Natural killer cell (primary cell): ENCODE results near the gene SLC25A42. TPM values are rescaled to one million over a fixed set of nuclear protein-coding genes. Genes with fewer than 3 reads are reported as not detected.

Source experiments
- ATAC-seq, 3 donors: fragments of 150-1000 bp in 2 of 3; fragments of 200-7000 bp in 1 of 3; cut with Tn5 transposase; 1 replicate in 1 of 3; 2 replicates in 2 of 3; pipeline ENCODE4 v1.10.0; 2021; ENCODE audit warnings: mild to moderate bottlenecking in 2 of 3, moderate library complexity in 2 of 3
- DNase-seq, 2 donors: peaks; one replicate each; pipeline versions ENCODE4 v3.0.0 to v3.0.0-alpha.2; 2013 to 2021; ENCODE audit warnings: mixed read lengths in 1 of 2
- H3K27ac ChIP-seq: one replicate; pipeline ENCODE4 v1.5.1; 2013; ENCODE audit warnings: mild to moderate bottlenecking, low read length
- H3K27me3 ChIP-seq: one replicate; pipeline ENCODE4 v1.6.1; 2013; ENCODE audit warnings: low read length; ENCODE audit not compliant: control insufficient read depth, insufficient read depth
- H3K36me3 ChIP-seq: one replicate; pipeline ENCODE4 v1.6.1; 2013; ENCODE audit warnings: low read length; ENCODE audit not compliant: control insufficient read depth, insufficient read depth
- H3K4me1 ChIP-seq: one replicate; pipeline ENCODE4 v1.6.1; 2013; ENCODE audit warnings: low read length; ENCODE audit not compliant: control insufficient read depth, insufficient read depth
- H3K4me3 ChIP-seq: one replicate; pipeline ENCODE4 v1.5.1; 2013; ENCODE audit warnings: low read length
- H3K9me3 ChIP-seq: one replicate; pipeline ENCODE4 v1.6.1; 2013; ENCODE audit warnings: low read length; ENCODE audit not compliant: control insufficient read depth, insufficient read depth
- H3K27ac Mint-ChIP-seq, 2 donors: one replicate each; pipeline ENCODE4 v1.8.0; 2022; ENCODE audit warnings: mild to moderate bottlenecking in 2 of 2, mixed read lengths in 2 of 2, moderate library complexity in 1 of 2
- H3K27me3 Mint-ChIP-seq, 2 donors: one replicate each; pipeline ENCODE4 v1.8.0; 2022; ENCODE audit warnings: low read depth in 2 of 2, mixed read lengths in 2 of 2
- H3K36me3 Mint-ChIP-seq: one replicate; pipeline ENCODE4 v1.8.0; 2022; ENCODE audit warnings: mixed read lengths
- H3K4me1 Mint-ChIP-seq, 2 donors: one replicate each; pipeline ENCODE4 v1.8.0; 2022; ENCODE audit warnings: mixed read lengths in 2 of 2
- H3K4me3 Mint-ChIP-seq: one replicate; pipeline ENCODE4 v1.8.0; 2022; ENCODE audit warnings: mild to moderate bottlenecking, moderate library complexity, mixed read lengths
- H3K9me3 Mint-ChIP-seq, 2 donors: one replicate each; pipeline ENCODE4 v1.8.0; 2022; ENCODE audit warnings: mixed read lengths in 2 of 2
- WGBS: methylation state at CpG from one replicate; pipeline ENCODE4 v1.1.7; 2013; ENCODE audit warnings: missing lambda C conversion rate; ENCODE audit not compliant: insufficient coverage; 5-methylcytosine and 5-hydroxymethylcytosine counted together
- intact Hi-C: fragments of 100-400 bp; cut with micrococcal nuclease; formaldehyde crosslinking; loops from one replicate; pipeline ENCODE4 v1.14.2; 2022
- total RNA-seq, 4 donors: library from RNA; stranded (reverse); fragments of 120-200 nt in 1 of 4; gene quantifications; one replicate each; pipeline versions ENCODE4 v1.2.3 to v1.2.4, GENCODE V29; 2013 to 2022
- TF ChIP-seq, protein P1 (sequence below): fragments of 200-600 bp; IDR thresholded peaks from one replicate; pipeline ENCODE4 v1.8.0; 2022; ENCODE audit warnings: antibody characterized with exemption

The SLC25A42 gene
- total RNA-seq, 3 donors from 2014 or later (not counting 1 experiment from before 2014, with no cell fraction given) = 34.6 to 50.3 (median 41.8) TPM

DNA sequence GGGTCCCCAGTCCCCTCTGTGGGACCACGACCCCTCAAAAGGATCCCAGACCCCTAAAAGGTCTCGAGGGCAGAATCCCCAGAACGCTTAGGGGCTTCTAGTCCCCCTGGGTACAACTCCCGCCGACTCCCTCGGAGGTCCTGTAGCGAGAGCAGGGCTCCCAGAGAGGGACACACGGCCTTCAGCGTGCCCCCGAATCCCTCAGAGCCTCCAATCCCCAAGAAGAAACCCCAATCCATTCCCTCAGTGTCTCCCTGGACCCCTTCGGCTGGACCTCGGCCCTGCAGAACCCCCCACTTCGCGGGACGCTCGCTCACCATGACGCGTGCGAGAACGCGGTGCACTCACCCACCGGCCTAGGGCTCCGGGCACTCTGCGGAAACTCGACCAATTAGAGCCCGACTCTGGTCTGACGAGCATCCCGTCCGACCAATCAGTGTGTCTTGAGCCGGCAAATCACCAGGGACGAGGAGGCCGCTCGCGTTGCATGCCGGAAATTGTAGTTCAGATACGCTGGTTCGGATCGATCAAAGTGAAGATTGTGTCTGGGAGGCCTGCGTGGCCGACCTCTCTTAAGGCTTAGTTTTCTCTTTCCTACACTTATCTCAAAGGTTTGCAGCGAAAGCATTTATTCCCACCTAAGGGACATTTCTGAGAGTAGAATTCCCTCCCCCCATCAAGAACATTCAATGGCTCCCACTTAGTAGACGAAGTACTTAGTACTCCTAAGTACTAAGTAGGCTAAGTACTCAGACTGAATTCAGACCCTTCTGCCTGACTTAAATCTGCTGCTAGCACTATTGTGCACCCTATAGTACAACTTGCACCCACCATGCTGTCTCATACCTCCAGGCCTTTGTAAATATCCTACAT lies 74.6 kb downstream of the SLC25A42 start, which contains the start of gene TMEM161A:
Gene TMEM161A (minus strand): TSS at position 370 of the 873 bp plus-strand sequence. CDS start 50 bp downstream, at position 320.
- H3K27ac Mint-ChIP-seq = peak within 1 kb of the TSS; percentile 82 to 99
- H3K9me3 Mint-ChIP-seq = no peaks in the 10 kb centered on the region
- TF ChIP-seq, protein P1, sequence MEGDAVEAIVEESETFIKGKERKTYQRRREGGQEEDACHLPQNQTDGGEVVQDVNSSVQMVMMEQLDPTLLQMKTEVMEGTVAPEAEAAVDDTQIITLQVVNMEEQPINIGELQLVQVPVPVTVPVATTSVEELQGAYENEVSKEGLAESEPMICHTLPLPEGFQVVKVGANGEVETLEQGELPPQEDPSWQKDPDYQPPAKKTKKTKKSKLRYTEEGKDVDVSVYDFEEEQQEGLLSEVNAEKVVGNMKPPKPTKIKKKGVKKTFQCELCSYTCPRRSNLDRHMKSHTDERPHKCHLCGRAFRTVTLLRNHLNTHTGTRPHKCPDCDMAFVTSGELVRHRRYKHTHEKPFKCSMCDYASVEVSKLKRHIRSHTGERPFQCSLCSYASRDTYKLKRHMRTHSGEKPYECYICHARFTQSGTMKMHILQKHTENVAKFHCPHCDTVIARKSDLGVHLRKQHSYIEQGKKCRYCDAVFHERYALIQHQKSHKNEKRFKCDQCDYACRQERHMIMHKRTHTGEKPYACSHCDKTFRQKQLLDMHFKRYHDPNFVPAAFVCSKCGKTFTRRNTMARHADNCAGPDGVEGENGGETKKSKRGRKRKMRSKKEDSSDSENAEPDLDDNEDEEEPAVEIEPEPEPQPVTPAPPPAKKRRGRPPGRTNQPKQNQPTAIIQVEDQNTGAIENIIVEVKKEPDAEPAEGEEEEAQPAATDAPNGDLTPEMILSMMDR = no peak
- intact Hi-C loops = loop anchor here (2.0 kb wide), 1 partner anchor 76 kb away; the partner anchor contains the start of gene SLC25A42
- Histone ChIP-seq H3K4me3 (peak within 1 kb of the TSS; percentile 88), H3K4me1 (peaks cover 26% of the 10 kb centered on the region), H3K36me3 (no peaks in the 10 kb centered on the region), H3K27me3 (no peaks in the 10 kb centered on the region), H3K9me3 (no peaks in the 10 kb centered on the region), H3K27ac (peak within 1 kb of the TSS; percentile 74)
- DNase-seq = peak; percentile 97 to 98
- peak; percentile 99 to 100 (median 99) for ATAC-seq
- WGBS = 3% methylated on average over 42 of the region's 42 CpGs
- H3K27me3 Mint-ChIP-seq = no peaks in the 10 kb centered on the region
- peaks cover 17 to 29% of the 10 kb centered on the region in 2 donors for H3K4me1 Mint-ChIP-seq
- no peaks in the 10 kb centered on the region for H3K36me3 Mint-ChIP-seq
- peak within 1 kb of the TSS; percentile 95 for H3K4me3 Mint-ChIP-seq

DNA sequence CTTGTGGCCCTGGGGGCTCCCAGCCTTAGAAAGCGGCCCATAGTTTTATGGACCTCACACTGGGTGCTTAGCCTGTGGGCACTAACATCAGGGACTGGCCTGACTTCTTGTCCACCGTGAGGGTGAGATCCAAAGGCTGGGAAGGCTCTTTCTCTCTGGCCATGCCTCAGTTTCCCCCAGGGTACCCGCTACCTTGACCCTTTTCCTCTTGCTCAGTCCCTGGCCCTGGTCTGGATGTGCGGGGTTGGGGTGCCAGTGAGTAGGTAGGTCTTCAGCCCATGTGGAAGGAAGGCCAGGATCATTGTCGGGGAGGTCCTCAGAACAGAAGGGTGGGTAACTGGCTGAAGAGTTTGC lies 76.1 kb downstream of the SLC25A42 start:
- Histone ChIP-seq H3K4me1 (peaks cover 22% of the 10 kb centered on the region), H3K9me3 (no peaks in the 10 kb centered on the region), H3K4me3 (no peak overlapping the region), H3K27ac (no peak overlapping the region), H3K27me3 (no peaks in the 10 kb centered on the region), H3K36me3 (no peaks in the 10 kb centered on the region)
- no peak for ATAC-seq
- no peaks in the 10 kb centered on the region for H3K36me3 Mint-ChIP-seq
- intact Hi-C loops = loop anchor here (1.0 to 2.0 kb wide), 2 partner anchors 77 to 87 kb away; partner anchors contain the start of gene SLC25A42
- 46% methylated on average over 5 of the region's 5 CpGs for WGBS
- DNase-seq = no peak
- no peak overlapping the region for H3K4me3 Mint-ChIP-seq
- no peak overlapping the region for H3K27ac Mint-ChIP-seq
- TF ChIP-seq, protein P1 = peak; percentile 34
- H3K4me1 Mint-ChIP-seq = peaks cover 17 to 29% of the 10 kb centered on the region in 2 donors
- no peaks in the 10 kb centered on the region for H3K27me3 Mint-ChIP-seq
- H3K9me3 Mint-ChIP-seq = no peaks in the 10 kb centered on the region

DNA sequence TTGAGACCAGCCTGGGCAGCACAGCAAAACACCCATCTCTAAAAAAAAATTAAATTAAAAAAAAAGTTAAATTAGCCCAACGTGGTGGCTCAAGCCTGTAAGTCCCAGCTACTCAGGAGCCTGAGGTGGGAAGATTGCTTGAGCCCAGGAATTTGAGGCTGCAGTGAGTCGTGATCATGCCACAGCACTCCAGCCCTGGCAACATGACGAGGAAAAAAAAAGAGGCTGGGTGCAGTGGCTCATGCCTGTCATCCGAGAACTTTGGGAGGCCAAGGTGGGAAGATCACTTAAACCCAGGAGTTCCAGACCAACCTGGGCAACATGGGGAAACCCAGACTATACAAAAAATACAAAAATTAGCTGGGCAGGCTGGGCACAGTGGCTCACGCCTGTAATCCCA lies 76.7 kb downstream of the SLC25A42 start:
- TF ChIP-seq, protein P1 = no peak
- Mint-ChIP-seq H3K36me3 (no peaks in the 10 kb centered on the region), H3K27ac (no peak overlapping the region), H3K4me1 (peaks cover 17 to 23% of the 10 kb centered on the region in 2 donors), H3K27me3 (no peaks in the 10 kb centered on the region), H3K4me3 (no peak overlapping the region), H3K9me3 (no peaks in the 10 kb centered on the region)
- Histone ChIP-seq H3K27me3 (no peaks in the 10 kb centered on the region), H3K9me3 (no peaks in the 10 kb centered on the region), H3K36me3 (no peaks in the 10 kb centered on the region), H3K4me1 (peaks cover 19% of the 10 kb centered on the region), H3K4me3 (no peak overlapping the region), H3K27ac (no peak overlapping the region)
- ATAC-seq (no peak), DNase-seq (no peak)
- WGBS = 79% methylated on average over 5 of the region's 5 CpGs
- intact Hi-C loops = no loop called here
